ENCODE measurements around the gene RAB36. TPM values are rescaled to one million over a fixed set of nuclear protein-coding genes. Genes with fewer than 3 reads are reported as not detected.

Gene RAB36
- total and polyA plus RNA-seq, 4 donors, result 0.22 to 0.56 (median 0.37) TPM

- TF ChIP-seq MAX (IDR thresholded peaks at IDR 0.05) (no peak), SP1 (IDR thresholded peaks at IDR 0.05) (no peak), JUND (IDR thresholded peaks at IDR 0.05) (no peak), HNF4A (conservative IDR thresholded peaks at IDR 0.05) (no peak), FOXA1 (IDR thresholded peaks at IDR 0.05) (no peak), RAD21 (IDR thresholded peaks at IDR 0.05) (no peak), HNF4G (IDR thresholded peaks at IDR 0.05) (no peak), FOXA2 (IDR thresholded peaks at IDR 0.05) (no peak)
These were observed 45.0 kb upstream of the RAB36 start (continued) for GRCh38 chr22:23100124-23100801.

GRCh38 chr22:23101524-23101923 is 43.8 kb upstream of the RAB36 start:
- H3K9ac ChIP-seq (ENCODE audit: low read depth in 1 of 2, low read length in 2 of 2), result no peak overlapping the region
- WGBS, result 85% methylated on average over 3 of the region's 3 CpGs
- no peaks in the 10 kb centered on the region for H3K27me3 ChIP-seq (ENCODE audit: control insufficient read depth in 4 of 4, insufficient read depth in 4 of 4, low read length in 3 of 4)
- no peak for DNase-seq (ENCODE audit: low spot score)
- no peaks in the 10 kb centered on the region for H3K9me3 ChIP-seq (ENCODE audit: control insufficient read depth in 4 of 4, low read length in 3 of 4)
- no peaks in the 10 kb centered on the region for H3K4me1 ChIP-seq (ENCODE audit: control insufficient read depth in 4 of 4, insufficient read depth in 4 of 4, low read length in 3 of 4)
- H3K27ac ChIP-seq (ENCODE audit: low read depth in 1 of 2, low read length in 2 of 2), result no peak overlapping the region
- no peak overlapping the region for H3K4me3 ChIP-seq (ENCODE audit: low read depth in 1 of 3, low read length in 3 of 3)
- no peaks in the 10 kb centered on the region for H3K36me3 ChIP-seq (ENCODE audit: control insufficient read depth in 4 of 4, insufficient read depth in 3 of 4, low read depth in 1 of 4, low read length in 3 of 4)
- no peak for TF ChIP-seq HNF4G (IDR thresholded peaks at IDR 0.05)
- TF ChIP-seq FOXA1 (IDR thresholded peaks at IDR 0.05), result no peak
- TF ChIP-seq, protein P1, sequence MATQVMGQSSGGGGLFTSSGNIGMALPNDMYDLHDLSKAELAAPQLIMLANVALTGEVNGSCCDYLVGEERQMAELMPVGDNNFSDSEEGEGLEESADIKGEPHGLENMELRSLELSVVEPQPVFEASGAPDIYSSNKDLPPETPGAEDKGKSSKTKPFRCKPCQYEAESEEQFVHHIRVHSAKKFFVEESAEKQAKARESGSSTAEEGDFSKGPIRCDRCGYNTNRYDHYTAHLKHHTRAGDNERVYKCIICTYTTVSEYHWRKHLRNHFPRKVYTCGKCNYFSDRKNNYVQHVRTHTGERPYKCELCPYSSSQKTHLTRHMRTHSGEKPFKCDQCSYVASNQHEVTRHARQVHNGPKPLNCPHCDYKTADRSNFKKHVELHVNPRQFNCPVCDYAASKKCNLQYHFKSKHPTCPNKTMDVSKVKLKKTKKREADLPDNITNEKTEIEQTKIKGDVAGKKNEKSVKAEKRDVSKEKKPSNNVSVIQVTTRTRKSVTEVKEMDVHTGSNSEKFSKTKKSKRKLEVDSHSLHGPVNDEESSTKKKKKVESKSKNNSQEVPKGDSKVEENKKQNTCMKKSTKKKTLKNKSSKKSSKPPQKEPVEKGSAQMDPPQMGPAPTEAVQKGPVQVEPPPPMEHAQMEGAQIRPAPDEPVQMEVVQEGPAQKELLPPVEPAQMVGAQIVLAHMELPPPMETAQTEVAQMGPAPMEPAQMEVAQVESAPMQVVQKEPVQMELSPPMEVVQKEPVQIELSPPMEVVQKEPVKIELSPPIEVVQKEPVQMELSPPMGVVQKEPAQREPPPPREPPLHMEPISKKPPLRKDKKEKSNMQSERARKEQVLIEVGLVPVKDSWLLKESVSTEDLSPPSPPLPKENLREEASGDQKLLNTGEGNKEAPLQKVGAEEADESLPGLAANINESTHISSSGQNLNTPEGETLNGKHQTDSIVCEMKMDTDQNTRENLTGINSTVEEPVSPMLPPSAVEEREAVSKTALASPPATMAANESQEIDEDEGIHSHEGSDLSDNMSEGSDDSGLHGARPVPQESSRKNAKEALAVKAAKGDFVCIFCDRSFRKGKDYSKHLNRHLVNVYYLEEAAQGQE (IDR thresholded peaks at IDR 0.05), result no peak
- TF ChIP-seq EGR1 (IDR thresholded peaks at IDR 0.05; ENCODE audit: low read depth in 2 of 2), result no peak
- TF ChIP-seq SP1 (IDR thresholded peaks at IDR 0.05), result no peak
- no peak for TF ChIP-seq GABPA (IDR thresholded peaks at IDR 0.05 in 1 of 2, conservative IDR thresholded peaks at IDR 0.05 in 1 of 2)
- TF ChIP-seq RXRA (IDR thresholded peaks at IDR 0.05), result no peak
- TF ChIP-seq ATF3 (IDR thresholded peaks at IDR 0.05), result no peak
- TF ChIP-seq, protein P2, sequence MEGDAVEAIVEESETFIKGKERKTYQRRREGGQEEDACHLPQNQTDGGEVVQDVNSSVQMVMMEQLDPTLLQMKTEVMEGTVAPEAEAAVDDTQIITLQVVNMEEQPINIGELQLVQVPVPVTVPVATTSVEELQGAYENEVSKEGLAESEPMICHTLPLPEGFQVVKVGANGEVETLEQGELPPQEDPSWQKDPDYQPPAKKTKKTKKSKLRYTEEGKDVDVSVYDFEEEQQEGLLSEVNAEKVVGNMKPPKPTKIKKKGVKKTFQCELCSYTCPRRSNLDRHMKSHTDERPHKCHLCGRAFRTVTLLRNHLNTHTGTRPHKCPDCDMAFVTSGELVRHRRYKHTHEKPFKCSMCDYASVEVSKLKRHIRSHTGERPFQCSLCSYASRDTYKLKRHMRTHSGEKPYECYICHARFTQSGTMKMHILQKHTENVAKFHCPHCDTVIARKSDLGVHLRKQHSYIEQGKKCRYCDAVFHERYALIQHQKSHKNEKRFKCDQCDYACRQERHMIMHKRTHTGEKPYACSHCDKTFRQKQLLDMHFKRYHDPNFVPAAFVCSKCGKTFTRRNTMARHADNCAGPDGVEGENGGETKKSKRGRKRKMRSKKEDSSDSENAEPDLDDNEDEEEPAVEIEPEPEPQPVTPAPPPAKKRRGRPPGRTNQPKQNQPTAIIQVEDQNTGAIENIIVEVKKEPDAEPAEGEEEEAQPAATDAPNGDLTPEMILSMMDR (IDR thresholded peaks at IDR 0.05; ENCODE audit: low read depth, low read length, missing input control), result no peak
- TF ChIP-seq NR2F2 (IDR thresholded peaks at IDR 0.05), result no peak

Measured in liver (tissue), 9 donors.